Putamen (tissue), 1 donor: ENCODE measurements around the gene CXCL10.

Experiments used
- DNase-seq: peaks from one replicate; pipeline ENCODE4 v3.0.0-alpha.2; 2016; ENCODE audit warnings: low spot score

The CXCL10 gene

GRCh38 chr4:75989846-75990528, 33.3 kb downstream of the CXCL10 start:
- no peak for DNase-seq

GRCh38 chr4:75985116-75985515, 38.2 kb downstream of the CXCL10 start:
- DNase-seq, result no peak

GRCh38 chr4:75980576-75980975, 42.7 kb downstream of the CXCL10 start:
- DNase-seq, result no peak

- DNase-seq, result no peak
Observed at GRCh38 chr4:75976177-75976576, 47.1 kb downstream of the CXCL10 start.

GRCh38 chr4:75973766-75974165, 49.5 kb downstream of the CXCL10 start:
- DNase-seq, result no peak
